GM12892 (cell line): Measurements from ENCODE around the gene GSTM4.
A peak's percentile ranks its signal among the peaks of the same experiment; 100 is the strongest.

ENCODE experiments used
- DNase-seq: peaks from one replicate; pipeline ENCODE4 v3.0.0; 2011; ENCODE audit not compliant: insufficient read length
- FAIRE-seq: peaks from 2 replicates; lab custom pipeline; 2011; peaks lifted over from hg19 to GRCh38; lab: Jason Lieb, UNC
- POLR2A ChIP-seq: IDR thresholded peaks from 2 replicates; pipeline ENCODE4 v1.6.1; 2011; ENCODE audit warnings: low read depth, low read length, control low read depth
- POLR2AphosphoS5 ChIP-seq: IDR thresholded peaks from 2 replicates; pipeline ENCODE4 v1.6.1; 2011; ENCODE audit warnings: low read depth, low read length, control low read depth
- TAF1 ChIP-seq: IDR thresholded peaks from 2 replicates; pipeline ENCODE4 v1.6.1; 2011; ENCODE audit warnings: low read depth, mild to moderate bottlenecking, control low read depth, low read length, borderline replicate concordance

GSTM4 gene

DNA sequence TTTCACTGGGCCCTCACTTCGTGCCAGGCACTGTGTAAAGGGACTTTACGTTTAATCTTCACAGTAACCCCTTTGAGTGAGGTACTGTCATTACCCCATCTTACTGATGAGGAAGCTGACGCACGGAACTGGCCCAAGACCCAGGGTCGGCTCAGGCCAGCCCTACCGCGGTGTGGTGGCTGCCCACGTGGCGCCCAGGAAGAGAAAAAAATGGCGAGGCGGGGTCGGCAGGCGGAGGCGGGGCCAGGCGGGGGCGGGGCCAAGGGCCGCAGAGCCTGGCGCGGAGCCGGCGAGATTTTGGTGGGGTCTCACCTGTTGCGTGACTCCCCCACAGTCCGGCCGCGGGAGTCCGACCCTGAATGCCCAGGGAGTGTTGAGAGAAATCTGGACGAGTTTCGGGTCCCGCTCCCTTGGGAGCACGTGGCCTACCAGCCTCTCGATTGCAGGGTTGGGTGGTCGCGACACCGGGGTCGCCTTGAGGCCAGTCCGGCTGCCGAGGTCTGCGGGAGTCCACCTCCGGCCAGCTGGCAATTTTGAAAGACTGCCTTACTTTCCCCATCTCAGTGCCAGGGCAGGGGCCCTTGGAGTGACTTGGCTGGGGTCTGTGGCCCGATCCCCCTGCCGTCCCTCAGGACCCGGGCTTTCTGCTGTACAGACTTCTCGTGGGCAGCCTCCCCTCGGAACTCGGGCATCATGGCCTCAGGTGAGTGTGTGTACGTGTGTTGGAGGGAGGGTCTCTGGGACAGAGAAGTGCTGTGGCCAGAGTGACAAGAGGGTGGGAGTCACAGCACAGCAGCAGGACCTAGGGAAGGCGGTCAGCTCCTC is 36.1 kb upstream of the GSTM4 start, which contains the start of the genes AMPD2 and GNAT2:
Gene AMPD2, plus strand, starts transcription at position 262 of the 825 bp plus-strand sequence. CDS start 1,339 bp downstream, outside the sequence.
Gene GNAT2, minus strand, starts transcription at position 41 of the 825 bp plus-strand sequence. CDS start 6,746 bp downstream, outside the sequence.
- DNase-seq (peak; percentile 69), FAIRE-seq (peak; percentile 90)
- TF ChIP-seq POLR2AphosphoS5 (peak; percentile 85), POLR2A (peak; percentile 85), TAF1 (0 out of 2 replicates have a peak, but pooled peaks have one; percentile 41)

DNA sequence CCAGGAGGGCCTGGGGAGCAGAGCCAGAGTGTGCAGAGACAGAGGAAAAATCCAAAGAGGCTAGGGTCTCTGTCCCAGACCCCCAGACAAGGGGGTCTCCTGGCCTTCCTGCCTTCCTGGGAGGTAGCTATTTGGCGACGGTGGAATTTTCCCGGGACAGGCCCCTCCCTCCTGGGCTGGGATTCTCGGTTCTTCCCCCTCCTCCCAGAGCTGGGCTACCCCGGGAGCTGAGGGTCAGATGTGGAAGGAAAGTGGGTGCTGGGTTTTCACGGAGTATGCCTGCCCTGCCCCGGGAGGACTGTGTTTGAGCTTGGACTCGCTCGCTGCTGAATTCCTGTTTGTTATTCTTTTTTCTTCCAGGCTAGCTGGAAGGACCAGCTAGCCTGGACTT is 35.5 kb upstream of the GSTM4 start:
- DNase-seq (no peak), FAIRE-seq (no peak)

DNA sequence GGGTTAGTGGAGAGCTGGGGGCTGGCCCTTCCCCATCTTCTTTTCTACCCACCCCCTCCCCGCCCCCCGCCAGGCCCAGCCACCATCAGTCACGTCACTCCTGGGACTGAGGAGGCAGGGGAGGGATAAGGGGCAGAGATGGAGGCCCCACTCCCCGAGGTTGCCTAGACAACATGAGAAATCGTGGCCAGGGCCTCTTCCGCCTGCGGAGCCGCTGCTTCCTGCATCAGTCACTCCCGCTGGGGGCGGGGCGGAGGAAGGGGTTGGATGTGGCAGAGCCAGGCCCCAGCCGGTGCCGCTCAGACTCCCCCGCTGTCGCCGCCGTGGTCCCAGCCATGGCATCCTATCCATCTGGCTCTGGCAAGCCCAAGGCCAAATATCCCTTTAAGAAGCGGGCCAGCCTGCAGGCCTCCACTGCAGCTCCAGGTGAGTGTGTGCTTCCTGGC is 35.0 kb upstream of the GSTM4 start:
- DNase-seq (peak; percentile 95), FAIRE-seq (peak; percentile 86)
- 0 out of 2 replicates have a peak, but pooled peaks have one; percentile 17 for TF ChIP-seq POLR2AphosphoS5
- TF ChIP-seq TAF1, result no peak
- TF ChIP-seq POLR2A, result peak; percentile 27; the same call in 1 of the 2 replicates

More for the DNA sequence above, 35.5 kb upstream of the GSTM4 start:
- TF ChIP-seq POLR2A (no peak), TAF1 (no peak), POLR2AphosphoS5 (no peak)

DNA sequence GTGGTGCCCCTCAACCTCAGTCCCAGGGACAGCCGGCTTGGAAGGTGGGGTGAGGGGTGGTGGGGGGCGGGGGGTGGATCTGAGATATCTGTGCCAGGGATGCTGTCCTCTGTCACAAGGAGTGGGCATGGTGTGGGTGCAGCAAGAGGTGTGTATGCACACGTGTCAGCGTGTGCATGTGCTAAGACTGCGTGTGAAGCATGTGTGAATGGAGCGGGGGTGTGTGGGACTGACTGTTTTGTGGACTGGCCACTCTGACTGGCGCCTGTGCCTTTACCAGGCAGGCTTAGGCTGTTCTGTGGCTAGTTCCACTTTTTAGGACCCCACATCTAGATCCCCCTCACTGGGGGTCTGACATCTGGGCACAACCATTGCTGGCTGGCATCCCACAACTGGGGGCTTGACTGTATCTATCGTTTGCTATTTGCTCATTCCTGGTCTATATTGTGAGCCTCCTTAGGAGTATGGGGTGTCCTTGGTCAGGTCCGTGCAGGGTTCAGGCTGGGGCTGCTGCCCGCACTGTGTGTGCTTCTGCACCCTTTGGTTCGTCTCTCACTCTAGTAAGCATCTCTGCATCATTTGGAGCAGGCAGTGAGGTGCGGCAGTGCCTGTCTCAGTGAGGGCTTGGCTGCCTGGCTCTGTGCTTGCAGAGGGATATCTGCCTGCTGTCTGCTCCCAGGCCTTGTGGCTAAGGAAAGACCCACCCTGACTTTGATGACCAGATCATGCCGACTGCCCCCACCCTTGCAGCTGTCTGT is 34.3 kb upstream of the GSTM4 start:
- no peak for FAIRE-seq
- TF ChIP-seq POLR2A (no peak), POLR2AphosphoS5 (no peak), TAF1 (no peak)
- DNase-seq, result no peak

DNA sequence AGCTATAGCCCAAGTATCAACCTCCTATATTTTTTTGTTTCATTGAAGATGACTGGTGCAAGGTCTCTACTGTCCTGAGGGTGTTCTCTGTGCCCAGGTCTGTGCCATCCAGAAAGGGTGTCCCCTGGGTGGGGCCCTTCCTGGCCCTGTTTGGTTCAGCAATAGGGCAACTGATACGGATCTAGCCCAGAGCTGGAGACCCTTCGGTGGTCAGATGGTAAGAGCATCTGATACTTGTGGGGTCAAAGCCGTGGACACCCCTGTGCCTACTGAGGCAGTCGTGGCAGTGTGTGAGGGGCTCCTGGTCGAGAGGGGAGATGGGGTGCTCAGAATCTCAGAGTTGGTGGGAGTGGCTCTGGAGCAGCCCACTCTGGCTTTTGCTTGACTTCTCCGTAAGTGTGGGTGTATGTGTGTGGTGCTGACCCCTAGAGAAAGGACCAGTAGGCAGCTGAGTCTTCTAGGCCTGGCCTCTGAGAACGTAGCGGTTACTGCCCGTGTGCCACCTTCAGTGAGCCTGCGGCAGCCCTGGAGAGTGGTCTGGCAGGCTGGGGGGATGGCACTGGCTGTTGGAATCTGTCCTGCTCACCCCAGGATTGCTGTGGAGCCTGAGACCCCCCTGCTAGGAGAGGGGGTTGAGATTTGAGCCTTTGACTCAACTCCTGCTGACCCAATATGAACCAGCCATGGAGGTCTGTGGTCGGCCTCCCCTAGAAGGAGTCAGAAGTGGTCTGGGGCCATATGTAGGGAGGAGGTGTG is 33.6 kb upstream of the GSTM4 start:
- no peak for FAIRE-seq
- TF ChIP-seq POLR2A (no peak), POLR2AphosphoS5 (no peak), TAF1 (no peak)
- DNase-seq, result no peak

DNA sequence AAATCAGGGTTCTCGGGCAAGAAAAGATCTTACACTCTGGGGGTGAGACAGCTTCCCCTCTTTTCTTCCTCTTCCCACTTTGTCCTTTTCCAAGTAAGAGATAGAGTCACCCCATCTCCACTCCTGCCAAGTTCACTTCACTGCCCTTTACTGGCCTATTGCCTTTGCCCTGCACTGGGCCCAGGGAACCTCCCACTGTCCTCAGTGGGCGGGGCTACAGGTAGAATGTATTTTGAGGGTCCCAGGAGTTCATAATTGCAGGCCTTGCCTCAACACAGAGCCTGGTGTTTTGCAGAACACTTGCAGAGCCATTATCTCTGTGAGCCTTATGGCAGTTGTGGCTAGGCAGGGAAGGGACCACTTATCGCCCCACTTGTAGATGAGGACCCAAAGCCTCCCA is 33.0 kb upstream of the GSTM4 start:
- TF ChIP-seq TAF1, result no peak
- TF ChIP-seq POLR2A, result no peak
- no peak for TF ChIP-seq POLR2AphosphoS5
- no peak for FAIRE-seq
- DNase-seq, result no peak

DNA sequence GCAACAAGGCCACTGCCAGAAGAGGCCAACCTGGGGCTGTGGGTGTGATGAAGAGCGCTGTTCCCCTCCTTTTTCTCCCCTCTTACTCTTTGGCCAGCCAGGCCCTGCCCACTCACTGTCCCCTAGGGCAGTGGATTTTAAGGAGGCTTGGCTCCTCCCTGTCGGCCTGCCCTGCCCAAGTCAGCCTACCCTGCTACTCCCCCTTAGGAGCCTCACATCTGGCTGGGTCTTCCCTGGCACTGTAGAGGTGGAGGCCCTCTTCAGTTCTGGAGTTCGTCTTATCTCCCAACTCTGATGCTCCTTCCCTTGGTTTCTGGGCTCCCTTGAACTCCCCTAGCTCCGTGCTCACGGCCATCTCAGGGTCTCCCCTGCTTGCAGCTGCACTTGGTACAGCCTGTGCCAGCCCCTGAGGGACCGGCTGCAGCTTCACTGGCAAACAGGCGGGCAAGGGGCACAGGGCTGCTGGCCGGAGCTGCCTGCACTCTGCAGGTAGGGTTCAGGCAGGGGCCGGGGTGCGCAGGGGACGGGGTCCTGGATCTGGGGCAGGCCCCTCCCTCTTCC is 32.2 kb upstream of the GSTM4 start:
- FAIRE-seq (no peak), DNase-seq (no peak)
- TF ChIP-seq POLR2AphosphoS5 (no peak), TAF1 (no peak)

DNA sequence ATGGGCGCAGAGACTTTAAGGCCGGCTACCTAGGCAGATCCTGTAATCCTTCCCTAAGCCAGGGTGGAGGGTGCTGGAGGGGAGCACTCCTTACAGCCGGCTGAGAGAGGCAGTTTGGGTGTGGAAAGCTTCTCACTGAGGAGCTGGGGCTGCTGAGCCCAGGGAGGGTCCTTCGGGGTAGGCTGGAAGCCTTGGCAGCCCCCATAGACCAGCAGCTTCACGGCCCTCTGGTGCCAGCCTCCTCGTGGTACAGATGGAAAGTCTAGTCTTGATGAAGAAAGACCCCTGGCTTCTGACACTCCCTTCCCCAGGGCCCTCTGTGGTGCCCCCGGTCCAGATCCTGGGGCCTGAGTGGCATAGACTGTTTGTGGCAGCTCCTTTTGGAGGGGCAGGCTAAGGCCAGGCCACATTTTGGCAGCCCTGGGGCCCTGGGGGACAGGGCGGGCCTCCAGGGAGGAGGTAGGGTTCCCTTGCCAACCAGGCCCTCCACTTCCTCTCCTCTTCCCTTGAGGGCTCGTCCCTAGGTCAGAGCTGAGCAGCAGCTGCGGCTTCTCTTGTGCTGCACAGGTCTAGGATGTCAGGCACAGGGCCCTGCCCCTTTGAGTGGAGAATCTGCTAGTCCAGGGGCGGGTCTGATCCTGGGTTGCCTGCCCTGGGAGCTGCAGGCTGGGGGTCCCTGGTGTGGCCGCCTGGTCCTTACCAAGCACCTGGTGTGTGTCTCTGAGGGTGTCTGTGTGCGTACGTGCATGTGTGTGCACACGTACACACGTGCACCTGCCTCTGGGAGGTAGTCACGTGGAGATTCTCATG is 31.5 kb upstream of the GSTM4 start:
- TF ChIP-seq POLR2A (no peak), TAF1 (no peak), POLR2AphosphoS5 (no peak)
- no peak for DNase-seq
- no peak for FAIRE-seq

DNA sequence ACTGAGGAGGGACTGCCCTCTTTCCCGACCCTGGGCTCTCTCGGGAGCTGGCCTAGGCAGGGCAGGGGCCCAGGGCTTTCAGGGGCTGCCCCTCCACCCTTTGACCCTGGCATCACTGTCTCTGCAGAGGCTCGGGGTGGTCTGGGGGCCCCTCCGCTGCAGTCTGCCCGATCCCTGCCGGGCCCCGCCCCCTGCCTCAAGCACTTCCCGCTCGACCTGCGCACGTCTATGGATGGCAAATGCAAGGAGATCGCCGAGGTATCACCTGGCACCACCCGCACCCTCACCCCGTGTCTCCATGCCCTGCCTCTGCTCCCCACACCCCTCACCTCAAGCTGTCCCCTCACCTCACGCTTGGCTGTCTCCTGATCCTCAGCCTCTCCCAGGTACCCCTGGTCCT is 30.7 kb upstream of the GSTM4 start:
- no peak for TF ChIP-seq POLR2A
- no peak for TF ChIP-seq POLR2AphosphoS5
- TF ChIP-seq TAF1, result no peak
- DNase-seq (no peak), FAIRE-seq (no peak)
